ENCODE results near the gene TXNRD2. TPM values are rescaled to one million over a fixed set of nuclear protein-coding genes. Genes with fewer than 3 reads are reported as not detected.

The TXNRD2 gene
- polyA plus RNA-seq, 1 donor from 2014 or later, result 4.1 TPM

DNA sequence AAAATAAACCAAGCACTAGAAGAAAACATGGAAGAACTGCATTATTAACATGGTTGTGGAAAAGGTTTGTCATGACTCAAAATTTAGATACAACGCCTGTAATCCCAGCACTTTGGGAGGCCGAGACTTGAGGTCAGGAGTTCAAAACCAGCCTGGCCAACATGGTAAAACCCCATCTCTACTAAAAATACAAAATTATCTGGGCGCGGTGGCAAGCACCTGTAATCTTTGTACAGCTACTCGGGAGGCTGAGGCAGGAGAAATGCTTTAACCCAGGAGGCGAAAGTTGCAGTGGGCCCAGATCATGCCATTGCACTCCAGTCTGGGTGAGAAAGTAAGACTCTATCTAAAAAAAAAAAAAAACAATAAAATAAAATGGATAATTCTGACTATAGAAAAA, 110.6 kb downstream of the TXNRD2 start:
- Histone ChIP-seq H3F3A (ENCODE audit: insufficient read depth, low read length, poor library complexity, severe bottlenecking) (no peaks in the 10 kb centered on the region), H2AFZ (ENCODE audit: low read depth, low read length) (no peak overlapping the region), H3K9me2 (ENCODE audit: insufficient read depth, low read length) (no peaks in the 10 kb centered on the region), H3K27ac (ENCODE audit: low read length) (no peak overlapping the region), H3K4me2 (ENCODE audit: low read length) (no peak overlapping the region), H3K79me2 (replicated peaks; ENCODE audit: insufficient read depth, low read length) (no peaks in the 10 kb centered on the region), H3K36me3 (ENCODE audit: insufficient read depth, low read length) (no peaks in the 10 kb centered on the region), H3K9ac (ENCODE audit: low read length) (no peak overlapping the region), H3K4me3 (ENCODE audit: low read length) (no peak overlapping the region), H4K20me1 (ENCODE audit: insufficient read depth) (no peaks in the 10 kb centered on the region), H3K27me3 (ENCODE audit: insufficient read depth, low read depth, low read length) (no peaks in the 10 kb centered on the region), H3K9me3 (ENCODE audit: low read length) (no peaks in the 10 kb centered on the region)
- TF ChIP-seq MXI1 (conservative IDR thresholded peaks at IDR 0.05; ENCODE audit: poor library complexity, severe bottlenecking) (no peak), POLR2AphosphoS5 (IDR thresholded peaks at IDR 0.05) (no peak), TAF1 (IDR thresholded peaks at IDR 0.05; ENCODE audit: low read depth) (no peak), SMC3 (conservative IDR thresholded peaks at IDR 0.05; ENCODE audit: poor library complexity) (no peak), EP300 (conservative IDR thresholded peaks at IDR 0.05; ENCODE audit: poor library complexity, severe bottlenecking) (no peak), EZH2 (IDR thresholded peaks at IDR 0.05; ENCODE audit: borderline replicate concordance, insufficient read depth, low read length, poor library complexity, severe bottlenecking) (no peak), RAD21 (conservative IDR thresholded peaks at IDR 0.05) (no peak)
- TF ChIP-seq, protein P1, sequence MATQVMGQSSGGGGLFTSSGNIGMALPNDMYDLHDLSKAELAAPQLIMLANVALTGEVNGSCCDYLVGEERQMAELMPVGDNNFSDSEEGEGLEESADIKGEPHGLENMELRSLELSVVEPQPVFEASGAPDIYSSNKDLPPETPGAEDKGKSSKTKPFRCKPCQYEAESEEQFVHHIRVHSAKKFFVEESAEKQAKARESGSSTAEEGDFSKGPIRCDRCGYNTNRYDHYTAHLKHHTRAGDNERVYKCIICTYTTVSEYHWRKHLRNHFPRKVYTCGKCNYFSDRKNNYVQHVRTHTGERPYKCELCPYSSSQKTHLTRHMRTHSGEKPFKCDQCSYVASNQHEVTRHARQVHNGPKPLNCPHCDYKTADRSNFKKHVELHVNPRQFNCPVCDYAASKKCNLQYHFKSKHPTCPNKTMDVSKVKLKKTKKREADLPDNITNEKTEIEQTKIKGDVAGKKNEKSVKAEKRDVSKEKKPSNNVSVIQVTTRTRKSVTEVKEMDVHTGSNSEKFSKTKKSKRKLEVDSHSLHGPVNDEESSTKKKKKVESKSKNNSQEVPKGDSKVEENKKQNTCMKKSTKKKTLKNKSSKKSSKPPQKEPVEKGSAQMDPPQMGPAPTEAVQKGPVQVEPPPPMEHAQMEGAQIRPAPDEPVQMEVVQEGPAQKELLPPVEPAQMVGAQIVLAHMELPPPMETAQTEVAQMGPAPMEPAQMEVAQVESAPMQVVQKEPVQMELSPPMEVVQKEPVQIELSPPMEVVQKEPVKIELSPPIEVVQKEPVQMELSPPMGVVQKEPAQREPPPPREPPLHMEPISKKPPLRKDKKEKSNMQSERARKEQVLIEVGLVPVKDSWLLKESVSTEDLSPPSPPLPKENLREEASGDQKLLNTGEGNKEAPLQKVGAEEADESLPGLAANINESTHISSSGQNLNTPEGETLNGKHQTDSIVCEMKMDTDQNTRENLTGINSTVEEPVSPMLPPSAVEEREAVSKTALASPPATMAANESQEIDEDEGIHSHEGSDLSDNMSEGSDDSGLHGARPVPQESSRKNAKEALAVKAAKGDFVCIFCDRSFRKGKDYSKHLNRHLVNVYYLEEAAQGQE (IDR thresholded peaks at IDR 0.05; ENCODE audit: borderline replicate concordance), result no peak
- TF ChIP-seq, protein P2, sequence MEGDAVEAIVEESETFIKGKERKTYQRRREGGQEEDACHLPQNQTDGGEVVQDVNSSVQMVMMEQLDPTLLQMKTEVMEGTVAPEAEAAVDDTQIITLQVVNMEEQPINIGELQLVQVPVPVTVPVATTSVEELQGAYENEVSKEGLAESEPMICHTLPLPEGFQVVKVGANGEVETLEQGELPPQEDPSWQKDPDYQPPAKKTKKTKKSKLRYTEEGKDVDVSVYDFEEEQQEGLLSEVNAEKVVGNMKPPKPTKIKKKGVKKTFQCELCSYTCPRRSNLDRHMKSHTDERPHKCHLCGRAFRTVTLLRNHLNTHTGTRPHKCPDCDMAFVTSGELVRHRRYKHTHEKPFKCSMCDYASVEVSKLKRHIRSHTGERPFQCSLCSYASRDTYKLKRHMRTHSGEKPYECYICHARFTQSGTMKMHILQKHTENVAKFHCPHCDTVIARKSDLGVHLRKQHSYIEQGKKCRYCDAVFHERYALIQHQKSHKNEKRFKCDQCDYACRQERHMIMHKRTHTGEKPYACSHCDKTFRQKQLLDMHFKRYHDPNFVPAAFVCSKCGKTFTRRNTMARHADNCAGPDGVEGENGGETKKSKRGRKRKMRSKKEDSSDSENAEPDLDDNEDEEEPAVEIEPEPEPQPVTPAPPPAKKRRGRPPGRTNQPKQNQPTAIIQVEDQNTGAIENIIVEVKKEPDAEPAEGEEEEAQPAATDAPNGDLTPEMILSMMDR (IDR thresholded peaks at IDR 0.05; ENCODE audit: poor library complexity, severe bottlenecking), result no peak

DNA sequence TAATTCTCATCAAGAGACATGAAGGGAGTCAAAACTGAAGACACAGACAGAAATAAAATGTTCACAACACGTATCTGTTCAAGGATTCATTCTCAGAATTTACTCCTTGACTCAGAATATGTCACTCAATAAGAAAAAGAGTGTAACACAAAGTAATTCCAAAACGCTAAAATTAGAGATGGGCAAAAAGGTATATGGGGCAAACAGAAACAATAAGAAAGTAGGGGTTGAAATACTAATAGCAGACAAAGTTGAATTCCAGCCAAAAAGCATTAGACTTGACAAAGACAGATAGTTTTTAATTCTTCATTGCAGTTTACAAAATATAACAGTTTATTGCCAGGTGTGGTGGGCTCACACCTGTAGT, 113.6 kb downstream of the TXNRD2 start:
- H3K4me2 ChIP-seq (ENCODE audit: low read length), result no peak overlapping the region
- H3K9ac ChIP-seq (ENCODE audit: low read length), result no peak overlapping the region
- H4K20me1 ChIP-seq (ENCODE audit: insufficient read depth), result no peaks in the 10 kb centered on the region
- no peaks in the 10 kb centered on the region for H3K9me2 ChIP-seq (ENCODE audit: insufficient read depth, low read length)
- no peaks in the 10 kb centered on the region for H3F3A ChIP-seq (ENCODE audit: insufficient read depth, low read length, poor library complexity, severe bottlenecking)
- H3K27me3 ChIP-seq (ENCODE audit: insufficient read depth, low read depth, low read length), result no peaks in the 10 kb centered on the region
- TF ChIP-seq, protein P1 (IDR thresholded peaks at IDR 0.05; ENCODE audit: borderline replicate concordance), result no peak
- TF ChIP-seq EP300 (conservative IDR thresholded peaks at IDR 0.05; ENCODE audit: poor library complexity, severe bottlenecking) (no peak), EZH2 (IDR thresholded peaks at IDR 0.05; ENCODE audit: borderline replicate concordance, insufficient read depth, low read length, poor library complexity, severe bottlenecking) (no peak), MXI1 (conservative IDR thresholded peaks at IDR 0.05; ENCODE audit: poor library complexity, severe bottlenecking) (no peak), POLR2AphosphoS5 (IDR thresholded peaks at IDR 0.05) (no peak), TAF1 (IDR thresholded peaks at IDR 0.05; ENCODE audit: low read depth) (no peak), SMC3 (conservative IDR thresholded peaks at IDR 0.05; ENCODE audit: poor library complexity) (no peak), RAD21 (conservative IDR thresholded peaks at IDR 0.05) (no peak)
- TF ChIP-seq, protein P2 (IDR thresholded peaks at IDR 0.05; ENCODE audit: poor library complexity, severe bottlenecking), result no peak
- H3K4me3 ChIP-seq (ENCODE audit: low read length), result no peak overlapping the region
- H3K9me3 ChIP-seq (ENCODE audit: low read length), result no peaks in the 10 kb centered on the region
- H3K79me2 ChIP-seq (replicated peaks; ENCODE audit: insufficient read depth, low read length), result no peaks in the 10 kb centered on the region
- H2AFZ ChIP-seq (ENCODE audit: low read depth, low read length), result no peak overlapping the region
- no peak overlapping the region for H3K27ac ChIP-seq (ENCODE audit: low read length)
- H3K36me3 ChIP-seq (ENCODE audit: insufficient read depth, low read length), result no peaks in the 10 kb centered on the region
